HepG2 (cell line): ENCODE measurements around the gene CENPB. TPM values are rescaled to one million over a fixed set of nuclear protein-coding genes. Genes with fewer than 3 reads are reported as not detected.

Experiments used
- ATF7 ChIP-seq, 2 experiments: fragments of 450-650 bp in 1 of 2; sonication (generic) in 1 of 2; formaldehyde crosslinking in 1 of 2; IDR thresholded peaks; 2 replicates each; pipeline versions ENCODE4 v1.4.0 to v1.6.1; 2016 to 2020; ENCODE audit warnings: antibody characterized with exemption in 1 of 2, mild to moderate bottlenecking in 1 of 2, missing genetic modification reagents in 1 of 2
- HOXA7 ChIP-seq: sonication (generic); formaldehyde crosslinking; IDR thresholded peaks from 2 replicates; pipeline ENCODE4 v1.8.1; 2022; ENCODE audit warnings: mild to moderate bottlenecking, missing genetic modification reagents, moderate library complexity
- KLF16 ChIP-seq, 2 experiments: sonication (generic) in 1 of 2; formaldehyde crosslinking in 1 of 2; IDR thresholded peaks; 2 replicates each; pipeline versions ENCODE4 v1.6.1 to v1.8.0; 2016 to 2023; ENCODE audit warnings: missing genetic modification reagents in 2 of 2, missing compliant biosample characterization in 1 of 2
- MAFK ChIP-seq, 2 experiments: IDR thresholded peaks in 1 of 2; conservative IDR thresholded peaks in 1 of 2; 2 replicates each; pipeline ENCODE4 v1.6.1; 2011; ENCODE audit warnings: improper control_type of control experiment in 2 of 2, low read length in 2 of 2
- MXD1 ChIP-seq: sonication (generic); formaldehyde crosslinking; IDR thresholded peaks from 2 replicates; pipeline ENCODE4 v1.4.0; 2020; ENCODE audit warnings: mild to moderate bottlenecking, missing genetic modification reagents
- NCOR1 ChIP-seq: fragments of 200-600 bp; sonication (generic); IDR thresholded peaks from 2 replicates; pipeline ENCODE4 v1.7.0; 2017; ENCODE audit warnings: antibody characterized with exemption, low read length, borderline replicate concordance
- NFRKB ChIP-seq: fragments of 450-650 bp; IDR thresholded peaks from 2 replicates; pipeline ENCODE4 v1.6.1; 2017
- SMYD3 ChIP-seq: sonication (generic); formaldehyde crosslinking; IDR thresholded peaks from 2 replicates; pipeline ENCODE4 v1.8.1; 2023; ENCODE audit warnings: mild to moderate bottlenecking, missing genetic modification reagents
- SP5 ChIP-seq: IDR thresholded peaks from 2 replicates; pipeline ENCODE4 v1.6.1; 2016; ENCODE audit warnings: low read depth, borderline replicate concordance
- TARDBP ChIP-seq: sonication (generic); formaldehyde crosslinking; IDR thresholded peaks from 2 replicates; pipeline ENCODE4 v1.8.0; 2022; ENCODE audit warnings: mild to moderate bottlenecking, missing genetic modification reagents
- TEF ChIP-seq: sonication (generic); formaldehyde crosslinking; IDR thresholded peaks from 2 replicates; pipeline ENCODE4 v1.5.0; 2020; ENCODE audit warnings: missing genetic modification reagents
- ZMYM3 ChIP-seq: sonication (generic); formaldehyde crosslinking; IDR thresholded peaks from 2 replicates; pipeline ENCODE4 v1.5.1; 2020; ENCODE audit warnings: mild to moderate bottlenecking, missing genetic modification reagents
- ZNF10 ChIP-seq: sonication (generic); formaldehyde crosslinking; IDR thresholded peaks from 2 replicates; pipeline ENCODE4 v1.4.0; 2020; ENCODE audit warnings: mild to moderate bottlenecking, low read depth, missing genetic modification reagents, borderline replicate concordance
- ZNF12 ChIP-seq: sonication (generic); formaldehyde crosslinking; IDR thresholded peaks from 2 replicates; pipeline ENCODE4 v1.5.0; 2020; ENCODE audit warnings: missing genetic modification reagents
- ZNF124 ChIP-seq: sonication (generic); formaldehyde crosslinking; IDR thresholded peaks from 2 replicates; pipeline ENCODE4 v1.4.0; 2020; ENCODE audit warnings: missing genetic modification reagents
- ZNF17 ChIP-seq: sonication (generic); formaldehyde crosslinking; IDR thresholded peaks from 2 replicates; pipeline ENCODE4 v1.5.0; 2020; ENCODE audit warnings: mild to moderate bottlenecking, missing genetic modification reagents
- ZNF20 ChIP-seq: sonication (generic); formaldehyde crosslinking; IDR thresholded peaks from 2 replicates; pipeline ENCODE4 v1.4.0; 2020; ENCODE audit warnings: mild to moderate bottlenecking, moderate library complexity, missing genetic modification reagents
- ZNF572 ChIP-seq: sonication (generic); formaldehyde crosslinking; IDR thresholded peaks from 2 replicates; pipeline ENCODE4 v1.5.1; 2020; ENCODE audit warnings: mild to moderate bottlenecking, missing genetic modification reagents
- ZNF605 ChIP-seq: sonication (generic); formaldehyde crosslinking; IDR thresholded peaks from 2 replicates; pipeline ENCODE4 v1.8.0; 2022; ENCODE audit warnings: mild to moderate bottlenecking, missing genetic modification reagents
- ZNF619 ChIP-seq: sonication (generic); formaldehyde crosslinking; IDR thresholded peaks from 2 replicates; pipeline ENCODE4 v1.4.0; 2020; ENCODE audit warnings: mild to moderate bottlenecking, missing genetic modification reagents
- polyA plus RNA-seq, 8 experiments: library from polyadenylated mRNA; depleted of rRNA in 3 of 8; stranded (reverse) in 7 of 8; unstranded in 1 of 8; fragments of >200 nt; fragmentation: Illumina TruSeq in 4 of 8; extraction: Trizol in 4 of 8; gene quantifications; 2 replicates each; pipeline versions ENCODE4 v1.2.1 to v1.2.3, GENCODE V29; 2011 to 2016; ENCODE audit warnings: low read depth in 4 of 8, missing spikeins in 1 of 8, mixed read lengths in 1 of 8; ENCODE audit not compliant: insufficient read depth in 1 of 8
- total RNA-seq, 5 experiments: library from RNA; depleted of rRNA; stranded (reverse); fragments of >200 nt; fragmentation: Illumina TruSeq; extraction: Trizol; gene quantifications; 2 replicates each; pipeline ENCODE4 v1.2.3, GENCODE V29; 2016; ENCODE audit warnings: low read depth in 1 of 5
- TF ChIP-seq, protein P1 (sequence below): sonication (generic); formaldehyde crosslinking; IDR thresholded peaks from 2 replicates; pipeline ENCODE4 v1.8.0; 2022; ENCODE audit warnings: mild to moderate bottlenecking, missing genetic modification reagents; ENCODE audit not compliant: insufficient replicate concordance
- TF ChIP-seq, protein P2 (sequence below): sonication (generic); formaldehyde crosslinking; IDR thresholded peaks from 2 replicates; pipeline ENCODE4; 2020; ENCODE audit warnings: missing genetic modification reagents, mild to moderate bottlenecking, borderline replicate concordance
- TF ChIP-seq, protein P3 (sequence below): fragments of 450-650 bp; IDR thresholded peaks from 2 replicates; pipeline ENCODE4 v1.6.1; 2016

Gene CENPB
- total and polyA plus RNA-seq, 2 of the 13 experiments (the other 11 are each of a cell fraction or from before 2014, with no cell fraction given), result 10.4 to 54.5 TPM

GRCh38 chr20:3781153-3781910 is 5.2 kb downstream of the CENPB start, which contains the start of gene SPEF1 (continued):
- TF ChIP-seq, protein P1, sequence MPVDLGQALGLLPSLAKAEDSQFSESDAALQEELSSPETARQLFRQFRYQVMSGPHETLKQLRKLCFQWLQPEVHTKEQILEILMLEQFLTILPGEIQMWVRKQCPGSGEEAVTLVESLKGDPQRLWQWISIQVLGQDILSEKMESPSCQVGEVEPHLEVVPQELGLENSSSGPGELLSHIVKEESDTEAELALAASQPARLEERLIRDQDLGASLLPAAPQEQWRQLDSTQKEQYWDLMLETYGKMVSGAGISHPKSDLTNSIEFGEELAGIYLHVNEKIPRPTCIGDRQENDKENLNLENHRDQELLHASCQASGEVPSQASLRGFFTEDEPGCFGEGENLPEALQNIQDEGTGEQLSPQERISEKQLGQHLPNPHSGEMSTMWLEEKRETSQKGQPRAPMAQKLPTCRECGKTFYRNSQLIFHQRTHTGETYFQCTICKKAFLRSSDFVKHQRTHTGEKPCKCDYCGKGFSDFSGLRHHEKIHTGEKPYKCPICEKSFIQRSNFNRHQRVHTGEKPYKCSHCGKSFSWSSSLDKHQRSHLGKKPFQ (CRISPR knock-in tag), result no peak
- TF ChIP-seq ZNF10 (CRISPR knock-in tag) (peak; percentile 44; the same call in 1 of the 2 replicates), ZNF12 (CRISPR knock-in tag) (no peak), ZNF17 (CRISPR knock-in tag) (no peak), ZNF605 (CRISPR knock-in tag) (0 out of 2 replicates have a peak, but pooled peaks have one; percentile 18), NFRKB (no peak), SMYD3 (CRISPR knock-in tag) (no peak), MXD1 (CRISPR knock-in tag) (0 out of 2 replicates have a peak, but pooled peaks have one; percentile 93), ZNF124 (CRISPR knock-in tag) (peak; percentile 68; the same call in 1 of the 2 replicates), SP5 (peak; percentile 10; the same call in 1 of the 2 replicates), ATF7 (IDR thresholded peaks at IDR 0.05) (no peak), ATF7 (CRISPR knock-in tag; IDR thresholded peaks at IDR 0.05) (no peak), HOXA7 (CRISPR knock-in tag) (no peak), ZMYM3 (CRISPR knock-in tag) (no peak), ZNF20 (CRISPR knock-in tag) (no peak), ZNF619 (CRISPR knock-in tag) (no peak), TEF (CRISPR knock-in tag) (no peak), ZNF572 (peak; percentile 69; the same call in 1 of the 2 replicates), KLF16 (CRISPR knock-in tag; IDR thresholded peaks at IDR 0.05) (no peak), TARDBP (CRISPR knock-in tag) (peak; percentile 68; the same call in 1 of the 2 replicates), MAFK (conservative IDR thresholded peaks at IDR 0.05 in 1 of 2, IDR thresholded peaks at IDR 0.05 in 1 of 2; ENCODE audit: low read length in 2 of 2) (no peak), NCOR1 (no peak)
- TF ChIP-seq, protein P2, sequence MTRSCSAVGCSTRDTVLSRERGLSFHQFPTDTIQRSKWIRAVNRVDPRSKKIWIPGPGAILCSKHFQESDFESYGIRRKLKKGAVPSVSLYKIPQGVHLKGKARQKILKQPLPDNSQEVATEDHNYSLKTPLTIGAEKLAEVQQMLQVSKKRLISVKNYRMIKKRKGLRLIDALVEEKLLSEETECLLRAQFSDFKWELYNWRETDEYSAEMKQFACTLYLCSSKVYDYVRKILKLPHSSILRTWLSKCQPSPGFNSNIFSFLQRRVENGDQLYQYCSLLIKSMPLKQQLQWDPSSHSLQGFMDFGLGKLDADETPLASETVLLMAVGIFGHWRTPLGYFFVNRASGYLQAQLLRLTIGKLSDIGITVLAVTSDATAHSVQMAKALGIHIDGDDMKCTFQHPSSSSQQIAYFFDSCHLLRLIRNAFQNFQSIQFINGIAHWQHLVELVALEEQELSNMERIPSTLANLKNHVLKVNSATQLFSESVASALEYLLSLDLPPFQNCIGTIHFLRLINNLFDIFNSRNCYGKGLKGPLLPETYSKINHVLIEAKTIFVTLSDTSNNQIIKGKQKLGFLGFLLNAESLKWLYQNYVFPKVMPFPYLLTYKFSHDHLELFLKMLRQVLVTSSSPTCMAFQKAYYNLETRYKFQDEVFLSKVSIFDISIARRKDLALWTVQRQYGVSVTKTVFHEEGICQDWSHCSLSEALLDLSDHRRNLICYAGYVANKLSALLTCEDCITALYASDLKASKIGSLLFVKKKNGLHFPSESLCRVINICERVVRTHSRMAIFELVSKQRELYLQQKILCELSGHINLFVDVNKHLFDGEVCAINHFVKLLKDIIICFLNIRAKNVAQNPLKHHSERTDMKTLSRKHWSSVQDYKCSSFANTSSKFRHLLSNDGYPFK (CRISPR knock-in tag), result peak; percentile 85
- TF ChIP-seq, protein P3, sequence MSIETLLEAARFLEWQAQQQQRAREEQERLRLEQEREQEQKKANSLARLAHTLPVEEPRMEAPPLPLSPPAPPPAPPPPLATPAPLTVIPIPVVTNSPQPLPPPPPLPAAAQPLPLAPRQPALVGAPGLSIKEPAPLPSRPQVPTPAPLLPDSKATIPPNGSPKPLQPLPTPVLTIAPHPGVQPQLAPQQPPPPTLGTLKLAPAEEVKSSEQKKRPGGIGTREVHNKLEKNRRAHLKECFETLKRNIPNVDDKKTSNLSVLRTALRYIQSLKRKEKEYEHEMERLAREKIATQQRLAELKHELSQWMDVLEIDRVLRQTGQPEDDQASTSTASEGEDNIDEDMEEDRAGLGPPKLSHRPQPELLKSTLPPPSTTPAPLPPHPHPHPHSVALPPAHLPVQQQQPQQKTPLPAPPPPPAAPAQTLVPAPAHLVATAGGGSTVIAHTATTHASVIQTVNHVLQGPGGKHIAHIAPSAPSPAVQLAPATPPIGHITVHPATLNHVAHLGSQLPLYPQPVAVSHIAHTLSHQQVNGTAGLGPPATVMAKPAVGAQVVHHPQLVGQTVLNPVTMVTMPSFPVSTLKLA, result no peak
